Mesothelial cell of epicardium (in vitro differentiated cells): ENCODE data around the gene RGS17. TPM values are rescaled to one million over a fixed set of nuclear protein-coding genes. Genes with fewer than 3 reads are reported as not detected.

ENCODE experiments used
- DNase-seq, 2 experiments: peaks; one replicate each; pipeline ENCODE4 v3.0.0; 2021; ENCODE audit warnings: low spot score in 2 of 2; ENCODE audit not compliant: unreplicated experiment in 2 of 2
- H3K27ac Mint-ChIP-seq: 2 replicates; pipeline ENCODE4 v1.8.0; 2021; ENCODE audit warnings: mixed read lengths
- H3K27me3 Mint-ChIP-seq: 2 replicates; pipeline ENCODE4 v1.8.0; 2021; ENCODE audit warnings: low read depth, mixed read lengths
- H3K36me3 Mint-ChIP-seq: 2 replicates; pipeline ENCODE4 v1.8.0; 2021; ENCODE audit warnings: mixed read lengths
- H3K4me1 Mint-ChIP-seq: 2 replicates; pipeline ENCODE4 v1.8.0; 2021; ENCODE audit warnings: mixed read lengths
- H3K4me3 Mint-ChIP-seq: 2 replicates; pipeline ENCODE4 v1.8.0; 2021; ENCODE audit warnings: mild to moderate bottlenecking, moderate library complexity, mixed read lengths
- H3K9me3 Mint-ChIP-seq: 2 replicates; pipeline ENCODE4 v1.8.0; 2021; ENCODE audit warnings: mixed read lengths
- CTCF ChIP-seq: fragments of 200-600 bp; sonication (generic); IDR thresholded peaks from one replicate; pipeline ENCODE4 v1.5.0; 2021; ENCODE audit warnings: antibody characterized with exemption; ENCODE audit not compliant: unreplicated experiment
- total RNA-seq: library from RNA; stranded (reverse); gene quantifications from 3 replicates; pipeline ENCODE4 v1.2.1, GENCODE V29; 2021

The RGS17 gene
- total RNA-seq, 1 donor from 2014 or later: 1.3 TPM

GRCh38 chr6:153130515-153131036, 506 bp downstream of the RGS17 start:
- DNase-seq: no peak
- Mint-ChIP-seq H3K9me3 (peaks cover 6% of the 10 kb centered on the region), H3K4me3 (peak overlapping the region; percentile 82), H3K27me3 (peaks cover 74% of the 10 kb centered on the region), H3K36me3 (no peaks in the 10 kb centered on the region), H3K27ac (no peak overlapping the region), H3K4me1 (peaks cover 11% of the 10 kb centered on the region)
- TF ChIP-seq CTCF: no peak

- H3K27ac Mint-ChIP-seq: no peak overlapping the region
- peaks cover 6% of the 10 kb centered on the region for H3K9me3 Mint-ChIP-seq
- peaks cover 73% of the 10 kb centered on the region for H3K27me3 Mint-ChIP-seq
- TF ChIP-seq CTCF: no peak
- peak overlapping the region; percentile 74 for H3K4me3 Mint-ChIP-seq
- peaks cover 11% of the 10 kb centered on the region for H3K4me1 Mint-ChIP-seq
- no peaks in the 10 kb centered on the region for H3K36me3 Mint-ChIP-seq
- no peak for DNase-seq
These were observed 1.1 kb downstream of the RGS17 start for GRCh38 chr6:153129873-153130514.

GRCh38 chr6:153126218-153126617, 4.9 kb downstream of the RGS17 start:
- Mint-ChIP-seq H3K4me3 (no peak overlapping the region), H3K27ac (no peak overlapping the region), H3K4me1 (peaks cover 12% of the 10 kb centered on the region), H3K36me3 (no peaks in the 10 kb centered on the region), H3K9me3 (no peaks in the 10 kb centered on the region), H3K27me3 (peaks cover 77% of the 10 kb centered on the region)
- TF ChIP-seq CTCF: no peak
- no peak for DNase-seq

- Mint-ChIP-seq H3K9me3 (no peaks in the 10 kb centered on the region), H3K4me3 (no peak overlapping the region), H3K27me3 (peaks cover 77% of the 10 kb centered on the region), H3K36me3 (no peaks in the 10 kb centered on the region), H3K4me1 (peaks cover 9% of the 10 kb centered on the region), H3K27ac (no peak overlapping the region)
- no peak for TF ChIP-seq CTCF
- no peak for DNase-seq
These were observed 6.0 kb downstream of the RGS17 start for GRCh38 chr6:153125032-153125431.

GRCh38 chr6:153123801-153124200, 7.3 kb downstream of the RGS17 start:
- H3K36me3 Mint-ChIP-seq: no peaks in the 10 kb centered on the region
- H3K27me3 Mint-ChIP-seq: peaks cover 70% of the 10 kb centered on the region

More at GRCh38 chr6:153123801-153124200, 7.3 kb downstream of the RGS17 start:
- DNase-seq: no peak
- Mint-ChIP-seq H3K4me3 (no peak overlapping the region), H3K27ac (no peak overlapping the region), H3K9me3 (no peaks in the 10 kb centered on the region), H3K4me1 (peaks cover 2% of the 10 kb centered on the region)
- TF ChIP-seq CTCF: no peak
